Hepatocyte (in vitro differentiated cells): ENCODE measurements around the gene ANAPC5. TPM values are rescaled to one million over a fixed set of nuclear protein-coding genes. Genes with fewer than 3 reads are reported as not detected.
"Not testable (repeated sequence)": the region's sequence is repeated elsewhere in the genome, so short reads cannot be mapped to it uniquely, and the experiment has no call there.

Source experiments
- DNase-seq: peaks from one replicate; pipeline ENCODE4 v3.0.0-alpha.2; 2016; ENCODE audit warnings: low spot score
- H2AFZ ChIP-seq: fragments of 200-600 bp; sonication (generic); 2 replicates; pipeline ENCODE4 v1.6.0; 2016; ENCODE audit warnings: antibody characterized with exemption, mild to moderate bottlenecking
- H3K27ac ChIP-seq: fragments of 200-600 bp; sonication (generic); 2 replicates; pipeline ENCODE4 v1.5.1; 2016; ENCODE audit warnings: mild to moderate bottlenecking
- H3K27me3 ChIP-seq: fragments of 200-600 bp; sonication (generic); 2 replicates; pipeline ENCODE4 v1.6.1; 2016
- H3K36me3 ChIP-seq: fragments of 200-600 bp; sonication (generic); replicated peaks from 2 replicates; pipeline ENCODE4 v1.5.1; 2016; ENCODE audit warnings: low read depth; ENCODE audit not compliant: insufficient read depth
- H3K4me1 ChIP-seq: fragments of 200-600 bp; sonication (generic); 2 replicates; pipeline ENCODE4 v1.5.1; 2016; ENCODE audit warnings: mild to moderate bottlenecking, moderate library complexity; ENCODE audit not compliant: insufficient read depth
- H3K4me2 ChIP-seq: fragments of 200-600 bp; sonication (generic); 2 replicates; pipeline ENCODE4 v1.6.0; 2016
- H3K4me3 ChIP-seq: fragments of 200-600 bp; sonication (generic); 2 replicates; pipeline ENCODE4 v1.5.1; 2016; ENCODE audit warnings: mild to moderate bottlenecking
- H3K79me2 ChIP-seq: fragments of 200-600 bp; sonication (generic); 2 replicates; pipeline ENCODE4 v1.6.0; 2017; ENCODE audit warnings: mild to moderate bottlenecking
- H3K9me2 ChIP-seq: fragments of 200-600 bp; sonication (generic); replicated peaks from 2 replicates; pipeline ENCODE4 v1.6.0; 2017; ENCODE audit warnings: mild to moderate bottlenecking; ENCODE audit not compliant: insufficient read depth
- H3K9me3 ChIP-seq: fragments of 200-600 bp; sonication (generic); 2 replicates; pipeline ENCODE4 v1.5.1; 2016; ENCODE audit warnings: low read depth, mild to moderate bottlenecking
- H4K20me1 ChIP-seq: fragments of 200-600 bp; sonication (generic); 2 replicates; pipeline ENCODE4 v1.6.0; 2016; ENCODE audit warnings: mild to moderate bottlenecking; ENCODE audit not compliant: insufficient read depth, poor library complexity, severe bottlenecking
- EZH2 ChIP-seq: fragments of 200-600 bp; sonication (generic); IDR thresholded peaks from 2 replicates; pipeline ENCODE4 v1.6.1; 2016; ENCODE audit warnings: antibody characterized with exemption, mild to moderate bottlenecking, borderline replicate concordance
- EZH2phosphoT487 ChIP-seq: fragments of 200-600 bp; sonication (generic); IDR thresholded peaks from one replicate; pipeline ENCODE4 v1.6.1; 2018; ENCODE audit warnings: antibody characterized with exemption, mild to moderate bottlenecking, low read depth, moderate library complexity; ENCODE audit not compliant: unreplicated experiment, severe bottlenecking
- WGBS: methylation state at CpG from one replicate; pipeline ENCODE4 v1.1.6; 2016; ENCODE audit warnings: low lambda C conversion rate; ENCODE audit errors: missing lambda C conversion rate; 5-methylcytosine and 5-hydroxymethylcytosine counted together
- polyA plus RNA-seq: library from polyadenylated mRNA; unstranded; fragments of >200 nt; fragmentation: Nextera tagmentation; extraction: Ambion mirVana; gene quantifications from 2 replicates; pipeline ENCODE4 v1.2.1, GENCODE V29; 2016
- total RNA-seq: library from RNA; depleted of rRNA; stranded (reverse); fragments of >200 nt; gene quantifications from 2 replicates; pipeline ENCODE4 v1.2.3, GENCODE V29; 2014
- TF ChIP-seq, protein P1 (sequence below): fragments of 200-600 bp; sonication (generic); IDR thresholded peaks from 2 replicates; pipeline ENCODE4 v1.5.1; 2016; ENCODE audit warnings: antibody characterized with exemption, mild to moderate bottlenecking; ENCODE audit not compliant: poor library complexity

ANAPC5 gene
- total and polyA plus RNA-seq, 2 experiments from 2014 or later, result 102 to 108 TPM

DNA sequence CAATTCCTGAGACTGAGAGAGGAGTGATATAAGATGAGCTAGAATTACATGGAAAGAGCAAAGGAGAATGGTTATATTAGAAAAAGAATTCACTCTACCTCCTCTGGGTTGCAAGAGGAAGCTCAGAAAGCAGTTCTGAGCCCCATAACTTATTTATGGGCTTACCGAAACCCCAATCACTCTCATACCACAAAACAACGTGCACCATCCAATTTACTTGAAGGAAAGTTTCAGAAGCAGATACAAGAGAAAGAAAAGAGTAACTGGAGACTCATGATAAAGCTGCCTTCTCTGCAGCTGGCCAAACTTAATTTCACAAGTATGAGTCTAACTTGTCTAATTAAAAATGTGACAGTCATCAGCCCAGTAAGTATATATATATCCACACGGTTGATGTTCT, 28.3 kb downstream of the ANAPC5 start:
- TF ChIP-seq EZH2phosphoT487, result no peak
- no peak for TF ChIP-seq EZH2
- TF ChIP-seq, protein P1, sequence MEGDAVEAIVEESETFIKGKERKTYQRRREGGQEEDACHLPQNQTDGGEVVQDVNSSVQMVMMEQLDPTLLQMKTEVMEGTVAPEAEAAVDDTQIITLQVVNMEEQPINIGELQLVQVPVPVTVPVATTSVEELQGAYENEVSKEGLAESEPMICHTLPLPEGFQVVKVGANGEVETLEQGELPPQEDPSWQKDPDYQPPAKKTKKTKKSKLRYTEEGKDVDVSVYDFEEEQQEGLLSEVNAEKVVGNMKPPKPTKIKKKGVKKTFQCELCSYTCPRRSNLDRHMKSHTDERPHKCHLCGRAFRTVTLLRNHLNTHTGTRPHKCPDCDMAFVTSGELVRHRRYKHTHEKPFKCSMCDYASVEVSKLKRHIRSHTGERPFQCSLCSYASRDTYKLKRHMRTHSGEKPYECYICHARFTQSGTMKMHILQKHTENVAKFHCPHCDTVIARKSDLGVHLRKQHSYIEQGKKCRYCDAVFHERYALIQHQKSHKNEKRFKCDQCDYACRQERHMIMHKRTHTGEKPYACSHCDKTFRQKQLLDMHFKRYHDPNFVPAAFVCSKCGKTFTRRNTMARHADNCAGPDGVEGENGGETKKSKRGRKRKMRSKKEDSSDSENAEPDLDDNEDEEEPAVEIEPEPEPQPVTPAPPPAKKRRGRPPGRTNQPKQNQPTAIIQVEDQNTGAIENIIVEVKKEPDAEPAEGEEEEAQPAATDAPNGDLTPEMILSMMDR, result no peak
- H3K4me1 ChIP-seq, result no peaks in the 10 kb centered on the region
- no peaks in the 10 kb centered on the region for H3K79me2 ChIP-seq
- no peaks in the 10 kb centered on the region for H3K27me3 ChIP-seq
- no peak overlapping the region for H3K4me2 ChIP-seq
- no peak for DNase-seq
- no peak overlapping the region for H3K27ac ChIP-seq
- no peaks in the 10 kb centered on the region for H3K9me2 ChIP-seq
- H3K36me3 ChIP-seq, result peaks cover 2% of the 10 kb centered on the region
- H4K20me1 ChIP-seq, result no peaks in the 10 kb centered on the region
- 98% methylated on average over 3 of the region's 3 CpGs for WGBS
- no peak overlapping the region for H2AFZ ChIP-seq
- no peak overlapping the region for H3K4me3 ChIP-seq
- H3K9me3 ChIP-seq, result no peaks in the 10 kb centered on the region

DNA sequence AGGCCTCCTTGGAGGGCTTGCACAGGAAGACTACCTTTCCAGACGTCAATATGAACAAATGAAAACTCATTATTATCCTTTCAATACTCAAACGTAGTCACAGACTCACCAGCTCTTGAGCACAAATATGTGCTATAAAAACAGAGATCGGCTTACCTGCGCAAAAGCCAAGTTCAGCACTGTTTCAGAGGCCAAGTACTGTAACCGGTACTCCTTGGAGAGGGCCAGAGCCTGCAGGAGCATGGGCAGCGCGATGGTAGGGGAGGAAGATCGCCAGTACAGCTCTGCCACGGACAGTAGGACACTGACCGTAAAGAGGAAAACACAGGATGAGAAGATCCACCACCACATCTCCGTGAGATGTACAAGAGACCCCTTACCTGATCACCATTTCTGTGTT, 34.1 kb downstream of the ANAPC5 start:
- 96% methylated on average over 11 of the region's 11 CpGs for WGBS

DNA sequence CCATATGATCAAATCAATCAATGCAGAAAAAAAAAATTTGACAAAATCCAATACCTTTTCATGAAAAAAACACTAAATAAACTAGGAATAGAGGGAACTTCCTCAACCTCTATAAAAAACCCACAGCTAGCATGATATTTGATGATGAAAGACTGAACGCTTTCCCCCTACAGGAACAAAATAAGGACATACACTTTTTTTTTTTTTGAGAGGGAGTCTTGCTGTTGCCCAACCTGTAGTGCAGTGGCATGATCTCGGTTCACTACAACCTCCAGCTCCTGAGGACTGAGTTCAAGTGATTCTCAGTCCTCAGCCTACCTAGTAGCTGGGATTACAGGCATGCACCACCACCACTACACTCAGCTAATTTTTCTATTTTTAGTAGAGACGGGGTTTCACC, 37.8 kb downstream of the ANAPC5 start:
- no peak for DNase-seq
- H3K4me2 ChIP-seq, result no peak overlapping the region
- H3K9me2 ChIP-seq, result no peaks in the 10 kb centered on the region
- no peak for TF ChIP-seq EZH2
- TF ChIP-seq, protein P1, result no peak
- TF ChIP-seq EZH2phosphoT487, result no peak
- H3K9me3 ChIP-seq, result no peaks in the 10 kb centered on the region
- H2AFZ ChIP-seq, result no peak overlapping the region
- no peaks in the 10 kb centered on the region for H3K27me3 ChIP-seq
- no peaks in the 10 kb centered on the region for H4K20me1 ChIP-seq
- no peak overlapping the region for H3K27ac ChIP-seq
- 99% methylated on average over 3 of the region's 3 CpGs for WGBS
- no peaks in the 10 kb centered on the region for H3K4me1 ChIP-seq
- no peak overlapping the region for H3K4me3 ChIP-seq
- H3K36me3 ChIP-seq, result no peaks in the 10 kb centered on the region
- H3K79me2 ChIP-seq, result peaks cover 7% of the 10 kb centered on the region

More for the DNA sequence above, 34.1 kb downstream of the ANAPC5 start:
- Histone ChIP-seq H3K4me2 (no peak overlapping the region), H3K27ac (no peak overlapping the region), H3K27me3 (no peaks in the 10 kb centered on the region), H3K4me1 (no peaks in the 10 kb centered on the region), H3K9me3 (no peaks in the 10 kb centered on the region), H3K9me2 (no peaks in the 10 kb centered on the region), H3K36me3 (no peaks in the 10 kb centered on the region), H3K4me3 (no peak overlapping the region), H3K79me2 (peaks cover 7% of the 10 kb centered on the region), H4K20me1 (no peaks in the 10 kb centered on the region), H2AFZ (no peak overlapping the region)
- no peak for TF ChIP-seq EZH2
- TF ChIP-seq, protein P1, result no peak
- TF ChIP-seq EZH2phosphoT487, result no peak
- DNase-seq, result no peak

DNA sequence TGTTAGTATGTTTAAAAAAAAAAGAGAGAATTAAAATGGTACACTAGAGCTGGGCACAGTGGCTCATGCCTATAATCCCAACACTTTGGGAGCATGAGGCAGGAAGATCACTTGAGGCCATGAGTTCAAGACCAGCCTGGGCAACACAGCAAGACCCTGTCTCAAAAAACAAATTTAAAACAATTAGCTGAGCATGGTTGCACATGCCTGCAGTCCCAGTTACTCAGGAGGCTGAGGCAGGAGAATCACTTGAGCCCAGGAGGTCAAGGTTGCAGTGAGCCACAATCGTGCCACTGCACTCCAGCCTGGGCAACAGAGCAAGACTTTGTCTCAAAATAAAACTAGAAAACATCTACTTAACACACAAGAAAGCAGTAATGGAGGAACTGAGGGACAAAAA, 42.0 kb downstream of the ANAPC5 start:
- WGBS, result 95% methylated on average over 1 of the region's 1 CpG
- H3K9me3 ChIP-seq, H3K4me2 ChIP-seq, H2AFZ ChIP-seq, H3K4me1 ChIP-seq, H3K27me3 ChIP-seq, H4K20me1 ChIP-seq, DNase-seq, H3K27ac ChIP-seq, H3K9me2 ChIP-seq, H3K36me3 ChIP-seq, H3K79me2 ChIP-seq, H3K4me3 ChIP-seq: not testable (repeated sequence)

DNA sequence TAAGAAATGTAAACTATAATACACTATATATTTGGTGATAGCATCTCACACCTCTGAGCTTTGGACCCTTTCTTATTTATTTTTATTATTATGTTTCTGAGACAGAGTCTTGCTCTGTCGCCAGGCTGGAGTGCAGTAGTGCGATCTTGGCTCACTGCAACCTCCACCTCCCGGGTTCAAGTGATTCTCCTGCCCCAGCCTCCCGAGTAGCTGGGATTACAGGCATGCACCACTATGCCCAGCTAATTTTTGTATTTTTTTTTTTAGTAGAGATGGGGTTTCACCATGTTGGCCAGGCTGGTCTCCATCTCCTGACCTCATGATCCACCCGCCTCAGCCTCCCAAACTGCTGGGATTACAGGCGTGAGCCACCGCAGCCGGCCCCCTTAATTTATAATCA, 44.8 kb downstream of the ANAPC5 start:
- not testable (repeated sequence) for H3K36me3 ChIP-seq, DNase-seq, H3K4me2 ChIP-seq, H4K20me1 ChIP-seq, H2AFZ ChIP-seq, H3K4me3 ChIP-seq, H3K4me1 ChIP-seq, H3K79me2 ChIP-seq, H3K9me3 ChIP-seq, H3K27me3 ChIP-seq, H3K9me2 ChIP-seq, H3K27ac ChIP-seq
- WGBS, result 94% methylated on average over 8 of the region's 8 CpGs
